HCT116 (cell line): Measurements from ENCODE around the gene TOX3.

Experiments used
- POLR2AphosphoS5 ChIP-seq: IDR thresholded peaks from 2 replicates; pipeline ENCODE4 v1.6.1; 2011; ENCODE audit warnings: mild to moderate bottlenecking, low read depth, low read length, moderate library complexity
- ZFX ChIP-seq: fragments of 450-650 bp; IDR thresholded peaks from 2 replicates; pipeline ENCODE4 v1.6.1; 2017
- ZNF274 ChIP-seq: fragments of 200-500 bp; sonication (Bioruptor generic); IDR thresholded peaks from 2 replicates; pipeline ENCODE4 v1.6.1; 2014; ENCODE audit warnings: mild to moderate bottlenecking, low read depth, low read length, inconsistent platforms

GRCh38 chr16:52424591-52424990 lies 122.4 kb downstream of the TOX3 start:
- no peak for TF ChIP-seq POLR2AphosphoS5
- no peak for TF ChIP-seq ZFX
- no peak for TF ChIP-seq ZNF274
